OCI-LY7 (cell line): Measurements from ENCODE around the gene NACA2. TPM values are rescaled to one million over a fixed set of nuclear protein-coding genes. Genes with fewer than 3 reads are reported as not detected.
A peak's percentile ranks its signal among the peaks of the same experiment; 100 is the strongest.

Experiments
- Bru-seq: library from RNA; stranded (reverse); fragments of 400-500 nt; gene quantifications from one replicate; lab custom pipeline; 2021; lab: Mats Ljungman, UMichigan
- BruChase-seq, 2 experiments: library from RNA; stranded (reverse); fragments of 400-500 nt; gene quantifications; one replicate each; lab custom pipeline; 2021; lab: Mats Ljungman, UMichigan
- BruUV-seq: library from RNA; stranded (reverse); fragments of 400-500 nt; replicated peaks from 2 replicates; lab custom pipeline; 2021; lab: Mats Ljungman, UMichigan
- CTCF ChIA-PET: fragments of 300-600 bp; sonication (Branson Sonifier 250); formaldehyde crosslinking; loops from one replicate; lab custom pipeline; 2022; ENCODE audit warnings: antibody characterized with exemption; ENCODE audit not compliant: unreplicated experiment; lab: Charles Lee
- POLR2A ChIA-PET: fragments of 300-600 bp; sonication (Branson Sonifier 250); formaldehyde crosslinking; loops from one replicate; lab custom pipeline; 2022; ENCODE audit warnings: antibody characterized with exemption; lab: Charles Lee
- DNase-seq: peaks from one replicate; pipeline ENCODE4 v3.0.0-alpha.2; 2015; ENCODE audit warnings: low spot score
- H2AFZ ChIP-seq: fragments of 200-600 bp; sonication (generic), shearing (Covaris generic); 2 replicates; pipeline ENCODE4 v1.6.1; 2014; ENCODE audit warnings: mild to moderate bottlenecking, antibody characterized with exemption, low read length, moderate library complexity
- H3K27ac ChIP-seq: fragments of 200-600 bp; sonication (generic); 2 replicates; pipeline ENCODE4 v1.5.1; 2014; ENCODE audit warnings: mixed run types, low read depth, mild to moderate bottlenecking, moderate library complexity, low read length, inconsistent platforms; ENCODE audit not compliant: poor library complexity, severe bottlenecking
- H3K36me3 ChIP-seq: fragments of 200-600 bp; sonication (generic); 2 replicates; pipeline ENCODE4 v1.6.1; 2014; ENCODE audit warnings: mild to moderate bottlenecking, antibody characterized with exemption, low read length, moderate library complexity, mixed read lengths; ENCODE audit not compliant: insufficient read depth
- H3K4me1 ChIP-seq: fragments of 200-600 bp; sonication (generic); 2 replicates; pipeline ENCODE4 v1.5.1; 2014; ENCODE audit warnings: mild to moderate bottlenecking, low read length; ENCODE audit not compliant: insufficient read depth, poor library complexity, severe bottlenecking
- H3K4me2 ChIP-seq: fragments of 200-600 bp; sonication (generic); 2 replicates; pipeline ENCODE4 v1.6.1; 2014; ENCODE audit warnings: mild to moderate bottlenecking, low read length
- H3K4me3 ChIP-seq: fragments of 200-600 bp; sonication (generic); 2 replicates; pipeline ENCODE4 v1.5.1; 2014; ENCODE audit warnings: mild to moderate bottlenecking, low read depth, low read length; ENCODE audit not compliant: poor library complexity, severe bottlenecking
- H3K79me2 ChIP-seq: fragments of 200-600 bp; sonication (generic); 2 replicates; pipeline ENCODE4 v1.6.1; 2016; ENCODE audit warnings: low read depth, mild to moderate bottlenecking, low read length, moderate library complexity, mixed read lengths; ENCODE audit not compliant: insufficient read depth
- H3K9me2 ChIP-seq: fragments of 200-600 bp; sonication (generic); 2 replicates; pipeline ENCODE4 v1.6.1; 2016; ENCODE audit warnings: mild to moderate bottlenecking, low read length, mixed read lengths; ENCODE audit not compliant: insufficient read depth
- H3K9me3 ChIP-seq: fragments of 200-600 bp; sonication (generic); 2 replicates; pipeline ENCODE4 v1.6.1; 2014; ENCODE audit warnings: mild to moderate bottlenecking, mixed run types, low read length, mixed read lengths
- H4K20me1 ChIP-seq: fragments of 200-600 bp; sonication (generic); 2 replicates; pipeline ENCODE4 v1.6.1; 2014; ENCODE audit warnings: mild to moderate bottlenecking, antibody characterized with exemption, low read length, moderate library complexity, mixed read lengths; ENCODE audit not compliant: insufficient read depth
- CTCF ChIP-seq: fragments of 200-600 bp; sonication (generic); conservative IDR thresholded peaks from 2 replicates; pipeline ENCODE4 v1.5.1; 2014; ENCODE audit warnings: mild to moderate bottlenecking, antibody characterized with exemption, low read length, moderate library complexity, mixed read lengths
- EZH2phosphoT487 ChIP-seq: fragments of 200-600 bp; sonication (generic); IDR thresholded peaks from 2 replicates; pipeline ENCODE4 v1.6.1; 2018; ENCODE audit warnings: low read depth, borderline replicate concordance, mild to moderate bottlenecking, mixed run types, antibody characterized with exemption, low read length, moderate library complexity, mixed read lengths
- intact Hi-C: fragments of 100-400 bp; cut with micrococcal nuclease; formaldehyde crosslinking; loops from one replicate; pipeline ENCODE4 v1.10.0; 2022; ENCODE audit not compliant: unreplicated experiment
- long read RNA-seq: library from polyadenylated mRNA; stranded (forward); transcript quantifications from one replicate; pipeline ENCODE4 v2.0.0, GENCODE V29; 2022
- total RNA-seq, 2 experiments: library from RNA; depleted of rRNA in 1 of 2; stranded (reverse); fragments of >200 nt in 1 of 2; shearing (Covaris generic) in 1 of 2; gene quantifications; 2 replicates each; pipeline ENCODE4 v1.2.3, GENCODE V29; 2014 to 2022

NACA2 gene
- total RNA-seq (2014; rRNA removed; shearing (Covaris generic)): 0.23 TPM in 1 of 2 replicates, not detected in the other
- not detected in 2 replicates for total RNA-seq (2022)
- Bru-seq, nascent RNA: percentile 26 among the genes with signal in this experiment
- BruChase-seq, experiment 1, labeled RNA remaining after a 6-hour chase: not detected
- percentile 36 among the genes with signal in this experiment for BruChase-seq, experiment 2, labeled RNA remaining after a 2-hour chase
- long read RNA-seq: 0 reads

GRCh38 chr17:61591018-61591417 lies at the start of gene NACA2:
Gene NACA2, minus strand, starts transcription at chr17:61591219. Its CDS starts 39 bp downstream, at chr17:61591180.
- Histone ChIP-seq H4K20me1 (no peaks in the 10 kb centered on the region), H2AFZ (no peak within 1 kb of the TSS), H3K4me3 (no peak within 1 kb of the TSS), H3K4me2 (no peak within 1 kb of the TSS), H3K27ac (no peak within 1 kb of the TSS), H3K36me3 (no peaks in the 10 kb centered on the region), H3K9me3 (no peaks in the 10 kb centered on the region), H3K79me2 (no peaks in the 10 kb centered on the region), H3K9me2 (no peaks in the 10 kb centered on the region), H3K4me1 (peaks cover 15% of the 10 kb centered on the region)
- CTCF ChIA-PET: no interaction called here
- intact Hi-C loops: no loop called here
- TF ChIP-seq EZH2phosphoT487: no peak
- TF ChIP-seq CTCF: no peak
- no TSS peak for BruUV-seq
- no peak for DNase-seq
- POLR2A ChIA-PET: no interaction called here

- Histone ChIP-seq H3K36me3 (no peaks in the 10 kb centered on the region), H4K20me1 (no peaks in the 10 kb centered on the region), H3K4me1 (no peaks in the 10 kb centered on the region), H2AFZ (no peak overlapping the region), H3K79me2 (no peaks in the 10 kb centered on the region), H3K4me3 (no peak overlapping the region), H3K27ac (no peak overlapping the region), H3K4me2 (no peak overlapping the region), H3K9me3 (no peaks in the 10 kb centered on the region), H3K9me2 (no peaks in the 10 kb centered on the region)
- TF ChIP-seq CTCF: no peak
- TF ChIP-seq EZH2phosphoT487: no peak
- DNase-seq: no peak
- CTCF ChIA-PET: no interaction called here
- intact Hi-C loops: loop anchor here (5.0 kb wide), 1 partner anchor 142 kb away; no protein-coding TSS in a partner anchor
- BruUV-seq: no TSS peak
- POLR2A ChIA-PET: no interaction called here
These were observed 48.8 kb upstream of the NACA2 start for GRCh38 chr17:61639818-61640217.

- Histone ChIP-seq H3K4me1 (no peaks in the 10 kb centered on the region), H2AFZ (no peak overlapping the region), H3K9me3 (no peaks in the 10 kb centered on the region), H3K36me3 (no peaks in the 10 kb centered on the region), H4K20me1 (no peaks in the 10 kb centered on the region), H3K4me3 (no peak overlapping the region), H3K4me2 (no peak overlapping the region), H3K79me2 (no peaks in the 10 kb centered on the region), H3K9me2 (no peaks in the 10 kb centered on the region), H3K27ac (no peak overlapping the region)
- DNase-seq: no peak
- no peak for TF ChIP-seq CTCF
- no peak for TF ChIP-seq EZH2phosphoT487
- CTCF ChIA-PET: no interaction called here
- BruUV-seq: no TSS peak
- POLR2A ChIA-PET: interaction anchor here (0.6 to 0.7 kb wide), 2 partner anchors 12 to 185 kb away, joined by 3 read pairs; no protein-coding TSS in a partner anchor
- intact Hi-C loops: loop anchor here (5.0 kb wide), 1 partner anchor 144 kb away; no protein-coding TSS in a partner anchor
These were observed 47.1 kb upstream of the NACA2 start for GRCh38 chr17:61638087-61638486.
